GM20431 (cell line): ENCODE measurements around the gene PDCD1.
"Not testable (repeated sequence)": the region's sequence is repeated elsewhere in the genome, so short reads cannot be mapped to it uniquely, and the experiment has no call there.

ENCODE experiments used
- in situ Hi-C: fragments of 300-500 bp; cut with MseI, MboI; formaldehyde crosslinking; loops from one replicate; pipeline ENCODE4 v1.15.0; 2020; ENCODE audit warnings: low sequenced_read_pairs; ENCODE audit not compliant: unreplicated experiment

PDCD1 gene

GRCh38 chr2:241841181-241842066 lies 17.3 kb downstream of the PDCD1 start:
- in situ Hi-C loops = no loop called here

GRCh38 chr2:241837197-241837965 lies 21.3 kb downstream of the PDCD1 start:
- in situ Hi-C loops = no loop called here

DNA sequence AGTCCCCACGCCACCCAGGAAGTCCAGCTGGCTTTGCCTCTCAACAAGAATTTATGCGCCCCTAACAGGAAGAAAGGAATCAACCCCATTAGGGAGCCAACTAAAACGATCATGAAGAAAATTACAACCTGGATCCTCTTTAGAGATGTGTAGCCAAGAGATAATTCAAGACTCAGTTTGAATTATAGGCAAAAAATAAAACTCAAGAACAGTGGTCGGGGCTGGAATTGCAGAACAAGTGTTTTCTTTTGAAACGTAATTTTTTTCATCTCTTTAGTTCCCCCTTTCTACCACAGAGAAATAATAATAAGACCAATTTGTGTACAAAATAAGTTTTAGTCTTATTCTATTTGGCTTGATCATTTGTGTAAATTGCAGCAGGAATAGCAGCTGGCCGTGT lies 22.4 kb downstream of the PDCD1 start:
- in situ Hi-C loops = no loop called here

DNA sequence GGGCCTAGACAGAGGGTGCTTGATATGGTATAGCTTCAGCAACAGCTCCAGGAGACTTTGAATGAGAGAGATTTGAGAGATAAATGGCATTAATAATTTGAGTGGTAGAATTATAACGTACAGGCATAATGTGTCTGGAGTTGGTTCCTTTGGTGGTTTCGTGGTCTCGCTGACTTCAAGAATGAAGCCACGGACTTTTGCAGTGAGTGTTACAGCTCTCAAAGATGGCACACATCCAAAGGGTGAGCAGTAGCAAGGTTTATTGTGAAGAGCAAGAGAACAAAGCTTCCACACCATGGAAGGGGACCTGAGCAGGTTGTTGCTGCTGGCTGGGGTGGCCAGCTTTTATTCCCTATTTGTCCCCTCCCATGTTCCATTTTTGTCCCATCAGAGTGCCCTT lies 23.1 kb downstream of the PDCD1 start:
- in situ Hi-C loops = no loop called here

DNA sequence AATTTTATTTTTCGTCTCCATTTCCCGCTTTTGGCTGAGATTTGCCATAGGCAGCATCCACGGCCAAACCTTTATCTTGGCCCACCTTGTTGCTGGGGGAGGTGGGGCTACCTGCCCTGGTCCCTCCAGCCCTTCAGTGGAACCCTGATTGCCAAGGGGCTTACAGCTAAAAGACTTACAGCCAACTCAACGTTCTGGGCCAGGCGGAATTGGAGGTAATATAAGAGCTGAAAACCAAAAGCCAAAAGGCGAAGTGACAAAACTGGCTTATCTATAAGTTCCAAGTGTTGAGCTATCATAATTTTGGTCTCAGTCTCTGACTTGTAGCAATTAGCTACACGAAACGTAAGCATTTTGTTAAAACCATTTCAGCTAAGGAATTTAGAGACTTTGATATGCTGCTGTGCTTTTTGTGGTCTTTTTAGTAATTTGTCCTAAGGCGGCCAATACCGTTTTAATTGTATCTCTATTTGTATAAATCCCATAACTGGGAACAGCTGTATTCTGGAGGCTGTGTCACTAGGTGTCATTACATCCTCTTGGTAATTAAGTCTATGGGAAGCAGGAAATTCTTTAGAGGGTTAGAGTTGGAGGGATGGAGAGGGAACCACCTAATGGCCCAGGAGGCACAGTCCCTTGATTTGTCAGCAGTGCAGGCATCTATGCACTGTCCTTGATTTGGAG lies 24.0 kb downstream of the PDCD1 start:
- in situ Hi-C loops = no loop called here

- in situ Hi-C loops = not testable (repeated sequence)
Observed at GRCh38 chr2:241833756-241834526, 24.8 kb downstream of the PDCD1 start.

DNA sequence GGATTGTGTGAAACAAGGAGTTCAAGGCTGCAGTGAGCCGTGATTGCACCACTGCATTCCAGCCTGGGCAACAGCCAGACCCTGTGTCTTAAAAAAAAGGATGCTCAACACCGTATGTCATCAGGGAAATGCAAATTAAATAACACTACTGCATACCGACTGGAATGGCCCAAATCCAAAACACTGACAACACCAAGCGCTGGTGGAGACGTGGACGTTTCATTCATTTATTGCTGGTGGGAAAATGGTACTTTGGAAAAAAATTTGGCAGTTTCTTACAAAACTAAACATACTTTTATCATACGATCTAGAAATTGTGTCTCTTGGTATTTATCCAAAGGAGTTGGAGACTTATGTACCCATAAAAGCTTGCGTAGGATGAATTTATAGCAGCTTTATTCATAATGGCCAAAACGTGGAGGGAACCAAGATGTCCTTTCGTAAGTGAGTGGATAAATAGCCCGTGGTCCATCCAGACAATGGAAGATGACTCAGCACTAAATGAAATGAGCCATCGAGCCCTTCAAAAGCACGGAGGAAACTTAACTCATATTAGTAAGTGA lies 25.5 kb downstream of the PDCD1 start:
- in situ Hi-C loops = no loop called here

DNA sequence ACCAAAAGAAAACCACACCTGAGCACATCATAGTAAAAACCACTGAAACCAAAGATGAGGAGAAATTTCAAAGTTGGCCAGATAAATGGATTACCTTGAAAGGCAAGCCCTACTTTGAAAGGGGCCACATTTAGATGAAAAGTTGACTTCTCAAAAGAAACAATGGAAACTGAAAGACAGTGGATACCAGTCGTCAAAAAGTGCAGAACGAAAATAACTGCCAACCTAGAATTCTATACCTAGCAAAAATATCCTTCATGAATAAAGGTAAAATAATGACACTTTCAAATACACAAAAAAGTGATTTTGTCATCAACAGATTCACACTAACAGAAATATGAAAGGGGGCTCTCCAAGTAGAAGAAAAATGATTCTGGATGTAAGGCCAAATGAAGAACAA lies 31.3 kb downstream of the PDCD1 start:
- in situ Hi-C loops = no loop called here

DNA sequence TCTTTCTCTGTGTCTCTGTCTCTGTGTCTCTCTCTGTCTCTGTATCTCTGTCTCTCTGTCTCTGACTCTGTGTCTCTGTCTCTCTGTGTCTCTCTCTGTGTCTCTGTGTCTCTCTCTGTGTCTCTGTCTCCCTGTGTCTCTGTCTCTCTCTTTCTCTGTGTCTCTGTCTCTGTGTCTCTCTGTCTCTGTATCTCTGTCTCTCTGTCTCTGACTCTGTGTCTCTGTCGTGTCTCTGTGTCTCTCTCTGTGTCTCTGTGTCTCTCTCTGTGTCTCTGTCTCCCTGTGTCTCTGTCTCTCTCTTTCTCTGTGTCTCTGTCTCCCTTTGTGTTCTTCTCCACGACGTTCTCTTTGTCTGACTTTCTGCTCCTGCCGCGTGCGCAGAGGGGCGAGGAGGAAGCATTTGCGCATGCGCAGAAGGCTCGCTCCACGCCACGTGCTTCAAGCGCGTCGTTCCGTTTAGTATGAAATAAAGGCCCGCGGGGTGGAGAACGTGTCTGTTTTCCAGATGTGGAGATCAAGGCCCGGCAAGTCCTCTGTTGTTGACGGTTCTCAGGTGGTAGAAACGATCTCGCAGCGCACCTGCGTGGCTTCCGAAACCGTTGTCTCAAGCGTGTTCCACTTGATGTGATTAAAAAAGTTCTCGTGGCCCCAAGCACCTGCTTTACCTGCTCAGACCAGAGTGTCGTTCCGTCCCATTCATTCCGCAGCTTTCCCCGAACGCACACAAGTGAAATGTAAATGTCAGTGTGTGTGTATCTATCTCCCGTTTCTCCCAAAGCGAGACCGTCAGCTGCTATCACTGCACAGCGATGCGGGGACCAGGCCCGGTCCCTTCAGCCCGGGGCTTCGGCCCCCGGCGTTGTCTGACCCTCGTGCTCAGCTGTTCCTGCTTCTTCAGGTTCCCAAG lies 34.9 kb downstream of the PDCD1 start:
- in situ Hi-C loops = not testable (repeated sequence)

GRCh38 chr2:241822264-241822623 lies 36.5 kb downstream of the PDCD1 start:
- in situ Hi-C loops = no loop called here

- in situ Hi-C loops = no loop called here
Observed at GRCh38 chr2:241821460-241822263, 37.0 kb downstream of the PDCD1 start.

GRCh38 chr2:241820625-241821384 lies 37.9 kb downstream of the PDCD1 start:
- in situ Hi-C loops = no loop called here

GRCh38 chr2:241819947-241820624 lies 38.6 kb downstream of the PDCD1 start:
- in situ Hi-C loops = not testable (repeated sequence)

- in situ Hi-C loops = no loop called here
Observed at GRCh38 chr2:241818943-241819270, 39.8 kb downstream of the PDCD1 start.

DNA sequence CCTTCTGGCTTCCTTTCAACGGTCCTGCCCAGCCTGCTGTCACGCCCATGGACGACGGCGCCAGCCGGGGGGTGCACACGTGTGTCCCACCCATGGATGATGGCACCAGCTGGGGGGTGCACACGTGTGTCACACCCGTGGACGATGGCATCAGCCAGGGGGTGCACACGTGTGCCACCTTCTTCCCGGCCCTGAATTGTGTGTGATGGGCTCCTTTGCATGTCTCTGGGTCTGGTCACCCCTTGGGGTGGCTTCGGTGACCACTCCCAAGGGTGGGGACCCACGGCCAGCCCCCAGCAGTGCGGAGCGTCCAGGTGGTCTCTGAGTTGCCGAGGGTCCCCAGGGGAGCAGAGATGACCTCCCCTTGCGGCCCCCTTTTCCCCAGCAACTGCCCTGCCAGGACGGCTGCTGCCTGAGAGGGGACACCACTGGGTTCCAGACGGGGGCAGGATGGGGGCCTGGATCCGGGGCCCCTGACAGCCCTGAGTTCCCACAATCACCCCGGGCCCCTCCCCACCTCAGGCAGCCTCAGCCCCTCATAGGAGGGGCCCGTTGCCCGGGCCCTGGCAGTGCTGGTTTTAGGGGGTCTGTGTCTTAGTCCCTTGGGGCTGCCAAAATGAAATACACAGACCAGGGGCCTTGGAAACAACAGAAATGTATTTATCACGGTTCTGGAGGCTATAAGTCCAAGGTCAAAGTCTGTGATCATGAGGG lies 40.3 kb downstream of the PDCD1 start:
- in situ Hi-C loops = no loop called here

DNA sequence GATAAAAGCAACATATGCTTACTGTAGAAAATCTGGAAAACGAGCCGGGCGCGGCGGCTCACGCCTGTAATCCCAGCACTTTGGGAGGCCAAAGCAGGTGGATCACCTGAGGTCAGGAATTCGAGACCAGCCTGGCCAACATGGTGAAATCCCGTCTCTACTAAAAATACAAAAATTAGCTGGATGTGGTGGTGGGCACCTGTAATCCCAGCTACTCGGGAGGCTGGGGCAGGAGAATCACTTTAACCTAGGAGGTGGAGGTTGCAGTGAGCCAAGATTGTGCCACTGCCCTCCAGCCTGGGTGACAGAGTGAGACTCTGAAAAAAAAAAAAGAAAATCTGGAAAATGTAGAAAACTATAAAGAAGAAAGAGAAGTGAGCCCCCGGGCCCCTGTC lies 40.9 kb downstream of the PDCD1 start:
- in situ Hi-C loops = not testable (repeated sequence)
